ENCODE data around the gene CCN5. TPM values are rescaled to one million over a fixed set of nuclear protein-coding genes. Genes with fewer than 3 reads are reported as not detected.

Gene CCN5
- total and polyA plus RNA-seq, 7 donors: 1.0 to 48.7 (median 15.0) TPM

DNA sequence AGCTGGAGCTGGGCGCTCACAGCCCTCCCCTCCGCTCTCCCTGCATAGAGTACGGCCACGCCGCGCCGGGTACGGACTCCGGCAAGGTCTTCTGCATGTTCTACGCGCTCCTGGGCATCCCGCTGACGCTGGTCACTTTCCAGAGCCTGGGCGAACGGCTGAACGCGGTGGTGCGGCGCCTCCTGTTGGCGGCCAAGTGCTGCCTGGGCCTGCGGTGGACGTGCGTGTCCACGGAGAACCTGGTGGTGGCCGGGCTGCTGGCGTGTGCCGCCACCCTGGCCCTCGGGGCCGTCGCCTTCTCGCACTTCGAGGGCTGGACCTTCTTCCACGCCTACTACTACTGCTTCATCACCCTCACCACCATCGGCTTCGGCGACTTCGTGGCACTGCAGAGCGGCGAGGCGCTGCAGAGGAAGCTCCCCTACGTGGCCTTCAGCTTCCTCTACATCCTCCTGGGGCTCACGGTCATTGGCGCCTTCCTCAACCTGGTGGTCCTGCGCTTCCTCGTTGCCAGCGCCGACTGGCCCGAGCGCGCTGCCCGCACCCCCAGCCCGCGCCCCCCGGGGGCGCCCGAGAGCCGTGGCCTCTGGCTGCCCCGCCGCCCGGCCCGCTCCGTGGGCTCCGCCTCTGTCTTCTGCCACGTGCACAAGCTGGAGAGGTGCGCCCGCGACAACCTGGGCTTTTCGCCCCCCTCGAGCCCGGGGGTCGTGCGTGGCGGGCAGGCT is 35.1 kb downstream of the CCN5 start:
- no peak overlapping the region for H3K4me3 ChIP-seq
- H3K4me1 ChIP-seq: peaks cover 0 to 13% (median 11%) of the 10 kb centered on the region in 4 donors
- intact Hi-C loops (cut with DNase I): no loop called here
- H3K27me3 ChIP-seq: peaks cover 16 to 65% (median 41%) of the 10 kb centered on the region in 3 donors
- no peaks in the 10 kb centered on the region for H3K9me3 ChIP-seq
- TF ChIP-seq, protein P1, sequence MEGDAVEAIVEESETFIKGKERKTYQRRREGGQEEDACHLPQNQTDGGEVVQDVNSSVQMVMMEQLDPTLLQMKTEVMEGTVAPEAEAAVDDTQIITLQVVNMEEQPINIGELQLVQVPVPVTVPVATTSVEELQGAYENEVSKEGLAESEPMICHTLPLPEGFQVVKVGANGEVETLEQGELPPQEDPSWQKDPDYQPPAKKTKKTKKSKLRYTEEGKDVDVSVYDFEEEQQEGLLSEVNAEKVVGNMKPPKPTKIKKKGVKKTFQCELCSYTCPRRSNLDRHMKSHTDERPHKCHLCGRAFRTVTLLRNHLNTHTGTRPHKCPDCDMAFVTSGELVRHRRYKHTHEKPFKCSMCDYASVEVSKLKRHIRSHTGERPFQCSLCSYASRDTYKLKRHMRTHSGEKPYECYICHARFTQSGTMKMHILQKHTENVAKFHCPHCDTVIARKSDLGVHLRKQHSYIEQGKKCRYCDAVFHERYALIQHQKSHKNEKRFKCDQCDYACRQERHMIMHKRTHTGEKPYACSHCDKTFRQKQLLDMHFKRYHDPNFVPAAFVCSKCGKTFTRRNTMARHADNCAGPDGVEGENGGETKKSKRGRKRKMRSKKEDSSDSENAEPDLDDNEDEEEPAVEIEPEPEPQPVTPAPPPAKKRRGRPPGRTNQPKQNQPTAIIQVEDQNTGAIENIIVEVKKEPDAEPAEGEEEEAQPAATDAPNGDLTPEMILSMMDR (IDR thresholded peaks at IDR 0.05): no peak
- TF ChIP-seq POLR2AphosphoS5 (IDR thresholded peaks at IDR 0.05) (no peak), EP300 (IDR thresholded peaks at IDR 0.05) (no peak), POLR2A (IDR thresholded peaks at IDR 0.05) (no peak)
- no peak for DNase-seq
- 55 to 56% methylated on average over 73 of the region's 73 CpGs for WGBS, 2 donors
- H3K27ac ChIP-seq: no peak overlapping the region
- H3K36me3 ChIP-seq: no peaks in the 10 kb centered on the region

DNA sequence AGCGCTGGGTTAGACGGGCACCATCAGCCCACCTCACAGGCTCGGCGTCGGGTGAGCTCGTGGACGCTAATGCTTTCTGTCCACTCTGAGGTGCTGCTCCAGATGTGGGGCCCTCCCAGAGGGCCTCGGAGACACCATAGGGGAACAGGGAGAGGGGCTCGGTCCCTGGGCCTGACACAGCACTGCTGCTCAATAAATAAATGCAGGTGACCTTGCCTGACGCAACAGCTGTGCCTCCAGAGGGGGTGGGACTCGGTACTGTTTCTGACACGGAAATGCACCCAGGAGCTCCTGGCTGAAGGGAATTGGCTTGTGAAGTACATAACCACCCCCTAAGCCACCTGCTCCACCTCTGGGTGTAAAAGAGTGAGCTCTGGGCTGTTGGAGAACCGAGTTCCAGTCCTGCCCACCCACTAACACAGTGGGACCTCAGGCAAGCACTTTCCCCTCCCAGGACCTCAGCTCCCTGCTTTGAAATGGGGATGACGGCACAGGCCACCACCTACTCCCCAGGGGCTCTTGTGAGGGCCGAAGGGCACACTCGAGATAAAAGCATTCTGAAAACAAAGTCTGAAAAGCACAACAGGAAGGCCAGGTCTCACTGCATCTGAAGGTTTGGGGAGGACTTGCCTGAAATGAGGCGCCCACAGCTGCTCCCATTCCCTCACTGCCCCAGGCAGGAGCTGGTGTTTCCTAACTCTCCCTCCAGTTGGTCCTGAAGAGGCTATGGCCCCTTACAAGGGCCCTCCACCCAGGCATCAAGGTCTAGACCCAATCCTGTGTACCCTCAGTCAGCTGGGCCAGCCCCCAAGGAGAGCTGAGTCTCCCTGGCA is 37.1 kb downstream of the CCN5 start:
- H3K4me1 ChIP-seq: no peaks in the 10 kb centered on the region
- H3K4me3 ChIP-seq: no peak overlapping the region
- no peak overlapping the region for H3K27ac ChIP-seq
- intact Hi-C loops (cut with DNase I): no loop called here
- no peak for DNase-seq
- 72 to 74% methylated on average over 17 of the region's 17 CpGs for WGBS, 2 donors
- no peaks in the 10 kb centered on the region for H3K36me3 ChIP-seq
- peaks cover 8 to 50% (median 24%) of the 10 kb centered on the region in 3 donors for H3K27me3 ChIP-seq
- H3K9me3 ChIP-seq: no peaks in the 10 kb centered on the region
- TF ChIP-seq POLR2A (IDR thresholded peaks at IDR 0.05): no peak
- TF ChIP-seq POLR2AphosphoS5 (IDR thresholded peaks at IDR 0.05): no peak
- TF ChIP-seq EP300 (IDR thresholded peaks at IDR 0.05): no peak
- TF ChIP-seq, protein P1 (IDR thresholded peaks at IDR 0.05): no peak

DNA sequence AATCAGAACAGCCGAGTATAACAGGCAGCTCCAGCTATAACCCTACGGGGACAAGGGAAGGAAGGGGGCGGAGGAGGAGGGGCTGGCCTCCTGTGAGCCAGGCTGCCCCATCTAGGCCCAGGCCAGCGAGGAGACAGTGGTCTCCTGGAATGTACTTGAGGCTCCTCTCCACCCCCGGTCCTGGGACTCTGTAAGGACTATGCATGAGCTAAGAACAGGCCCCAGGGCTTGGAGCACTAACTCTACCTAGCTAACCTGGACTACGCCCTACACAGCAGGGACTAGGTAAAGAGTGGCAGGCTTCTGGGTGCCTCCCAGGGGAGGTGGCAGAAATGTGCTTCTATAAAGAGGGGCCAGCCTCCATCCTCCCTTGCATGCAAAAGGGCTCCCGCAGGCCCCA is 39.4 kb downstream of the CCN5 start:
- H3K36me3 ChIP-seq: no peaks in the 10 kb centered on the region
- intact Hi-C loops (cut with DNase I): no loop called here
- 75% methylated on average over 7 of the region's 7 CpGs for WGBS, 2 donors
- no peak overlapping the region for H3K27ac ChIP-seq
- peaks cover 8 to 42% (median 23%) of the 10 kb centered on the region in 3 donors for H3K27me3 ChIP-seq
- H3K4me1 ChIP-seq: no peaks in the 10 kb centered on the region
- no peaks in the 10 kb centered on the region for H3K9me3 ChIP-seq
- H3K4me3 ChIP-seq: no peak overlapping the region
- TF ChIP-seq POLR2AphosphoS5 (IDR thresholded peaks at IDR 0.05): no peak
- TF ChIP-seq POLR2A (IDR thresholded peaks at IDR 0.05): no peak
- no peak for TF ChIP-seq EP300 (IDR thresholded peaks at IDR 0.05)
- TF ChIP-seq, protein P1 (IDR thresholded peaks at IDR 0.05): no peak
- DNase-seq: no peak

DNA sequence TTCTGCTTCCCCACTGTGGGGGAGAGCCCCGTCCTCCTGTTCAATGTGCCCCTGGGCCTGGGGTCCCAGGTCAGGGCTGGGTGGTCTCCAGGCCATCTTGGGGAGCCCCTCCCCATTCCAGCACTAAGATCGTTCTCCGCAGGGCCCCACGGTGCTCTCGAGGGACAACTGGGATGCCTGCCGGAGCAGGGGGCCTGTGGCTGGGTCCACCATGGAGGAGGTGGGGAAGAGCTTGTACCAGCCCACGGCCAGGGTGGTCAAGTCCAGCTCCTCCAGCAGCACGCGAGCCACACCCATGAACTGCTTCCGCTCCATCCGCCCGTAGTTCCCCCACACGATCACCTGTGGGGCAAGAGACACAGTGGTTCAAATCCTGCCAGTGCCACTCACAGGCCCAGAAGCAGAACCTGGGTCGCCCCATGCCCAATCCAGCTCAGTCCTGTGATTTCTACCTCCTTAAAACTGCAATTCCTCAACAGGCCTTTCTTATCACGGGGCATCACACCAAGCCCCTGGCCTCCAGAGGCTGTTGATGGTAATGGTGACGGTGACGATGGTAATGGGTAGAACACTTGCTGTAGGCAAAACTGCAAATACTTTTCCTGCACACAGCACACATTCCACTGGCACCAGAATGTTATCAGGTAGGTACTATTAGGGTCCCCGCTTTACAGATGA is 41.0 kb downstream of the CCN5 start:
- intact Hi-C loops (cut with DNase I): no loop called here
- no peaks in the 10 kb centered on the region for H3K9me3 ChIP-seq
- TF ChIP-seq, protein P1 (IDR thresholded peaks at IDR 0.05): no peak
- TF ChIP-seq EP300 (IDR thresholded peaks at IDR 0.05): no peak
- TF ChIP-seq POLR2A (IDR thresholded peaks at IDR 0.05): no peak
- no peaks in the 10 kb centered on the region for H3K36me3 ChIP-seq
- no peak overlapping the region for H3K27ac ChIP-seq
- peaks cover 0 to 26% (median 7%) of the 10 kb centered on the region in 3 donors for H3K27me3 ChIP-seq
- 91% methylated on average over 18 of the region's 18 CpGs for WGBS, 2 donors
- no peaks in the 10 kb centered on the region for H3K4me1 ChIP-seq
- no peak for DNase-seq
- H3K4me3 ChIP-seq: no peak overlapping the region
